ENCODE data around the gene UNC5B.

The UNC5B gene

DNA sequence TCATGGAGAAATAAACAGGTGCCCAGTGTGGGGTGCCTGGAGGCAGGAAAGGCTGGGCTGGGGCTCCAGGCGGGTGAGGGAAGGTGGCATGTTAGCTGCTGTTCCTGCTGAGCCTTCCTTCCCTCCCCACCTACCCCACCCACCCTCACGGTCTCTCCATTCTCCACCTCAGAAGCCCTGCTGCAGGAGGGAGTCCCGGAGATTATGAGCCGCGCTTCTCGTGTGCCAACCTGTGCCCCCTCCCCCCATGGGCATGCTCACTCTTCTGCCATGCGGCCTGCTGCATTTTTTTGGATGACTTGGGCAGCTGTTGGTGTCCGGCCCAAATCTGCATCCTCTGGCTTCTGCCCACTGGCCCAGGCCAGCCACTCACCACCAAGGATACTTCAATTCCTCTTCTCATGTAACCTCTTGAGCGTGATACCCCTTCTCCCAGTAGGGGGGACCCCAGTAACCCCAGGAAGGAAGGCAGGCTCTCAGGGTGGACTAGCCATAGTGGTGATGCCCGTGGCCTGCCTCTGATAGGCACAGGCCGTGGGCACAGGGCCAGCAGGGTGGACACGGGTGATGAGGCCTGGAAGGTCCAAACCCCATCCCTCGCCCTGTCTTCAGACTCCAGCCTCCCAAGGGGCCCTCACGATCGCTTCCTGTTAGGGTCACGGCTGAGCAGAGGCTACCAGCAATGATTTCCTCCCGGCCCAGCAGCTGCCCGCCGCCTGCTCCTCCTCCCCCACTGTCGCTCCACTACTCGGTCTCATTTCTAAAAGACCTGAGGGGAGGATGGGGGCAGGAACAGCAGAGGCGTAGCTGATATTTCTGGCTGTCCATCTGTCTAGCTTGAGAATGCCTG lies 27.8 kb downstream of the UNC5B start:
- no peak for DNase-seq

DNA sequence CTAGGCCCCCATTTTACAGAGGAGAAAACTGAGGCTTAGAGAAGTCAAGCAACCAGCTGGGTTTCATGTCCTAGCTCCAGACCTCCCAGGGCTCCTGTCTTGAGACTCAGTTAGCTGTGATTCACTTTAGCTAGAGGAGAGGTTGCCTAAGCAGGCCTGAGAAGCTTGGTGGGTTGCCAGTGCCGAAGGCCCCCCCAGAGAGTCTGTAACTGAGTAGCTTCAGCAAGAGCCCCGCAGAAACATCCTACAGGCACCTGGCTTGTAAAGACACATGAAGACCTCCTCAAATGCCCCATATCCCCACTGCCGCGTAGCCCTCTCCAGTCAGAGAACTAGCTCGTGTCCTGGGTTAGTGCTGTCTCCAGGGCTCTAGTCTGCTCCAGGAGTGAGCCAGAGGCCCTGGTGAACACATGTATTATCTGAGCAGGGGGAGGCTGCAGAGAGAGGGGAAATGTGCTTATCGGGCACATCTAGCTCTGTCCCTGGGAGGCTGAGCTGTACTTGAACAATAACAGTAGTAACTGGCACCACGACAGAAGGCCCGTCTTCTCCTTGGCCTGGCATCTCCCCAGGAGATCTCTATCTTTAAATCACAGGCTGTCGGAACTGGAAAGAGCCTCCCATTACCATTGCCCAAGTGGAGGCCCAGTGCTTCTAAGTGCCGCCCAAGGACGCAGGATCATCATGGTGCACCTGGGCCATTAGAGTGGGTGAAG lies 28.9 kb downstream of the UNC5B start:
- DNase-seq = no peak

DNA sequence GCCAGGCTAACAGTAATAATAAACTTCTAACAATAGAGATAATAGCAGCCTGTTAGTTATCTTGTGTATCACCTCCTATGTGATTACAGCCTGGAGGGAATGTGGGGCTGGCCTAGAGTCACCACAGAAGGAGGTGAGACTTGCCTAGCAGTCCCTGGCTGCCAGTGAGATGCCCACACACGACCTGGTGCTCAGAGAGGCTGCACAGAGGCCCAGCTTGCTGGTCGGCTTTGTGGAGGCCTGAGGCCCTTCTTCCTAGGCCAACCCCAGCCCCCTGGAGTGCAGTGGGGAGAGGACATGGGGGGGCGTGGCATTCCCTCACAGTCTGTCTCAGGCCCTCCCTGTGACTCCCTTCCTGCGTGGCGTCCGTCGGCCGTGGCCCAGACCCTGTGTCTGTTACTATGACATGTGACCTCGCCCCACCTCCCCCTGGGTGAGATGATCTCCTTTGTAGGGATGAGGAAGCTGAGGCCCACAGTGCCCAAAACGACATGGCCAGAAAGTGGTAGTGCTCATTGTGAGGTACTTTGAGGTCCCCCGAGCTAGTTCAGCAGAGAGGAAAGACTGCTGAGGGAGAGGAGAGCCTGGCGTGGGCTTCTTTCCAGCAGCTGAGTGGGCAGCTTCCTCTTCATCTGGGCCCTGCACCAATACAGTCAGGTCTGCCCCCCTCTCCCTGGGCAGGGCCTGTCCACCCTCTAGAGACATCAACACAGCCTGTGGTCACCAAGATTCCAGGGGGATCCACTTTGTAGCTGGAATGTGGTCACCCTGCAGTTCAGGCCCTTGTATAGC lies 29.7 kb downstream of the UNC5B start:
- no peak for DNase-seq

GRCh38 chr10:71242622-71243009 lies 30.2 kb downstream of the UNC5B start:
- no peak for DNase-seq

DNA sequence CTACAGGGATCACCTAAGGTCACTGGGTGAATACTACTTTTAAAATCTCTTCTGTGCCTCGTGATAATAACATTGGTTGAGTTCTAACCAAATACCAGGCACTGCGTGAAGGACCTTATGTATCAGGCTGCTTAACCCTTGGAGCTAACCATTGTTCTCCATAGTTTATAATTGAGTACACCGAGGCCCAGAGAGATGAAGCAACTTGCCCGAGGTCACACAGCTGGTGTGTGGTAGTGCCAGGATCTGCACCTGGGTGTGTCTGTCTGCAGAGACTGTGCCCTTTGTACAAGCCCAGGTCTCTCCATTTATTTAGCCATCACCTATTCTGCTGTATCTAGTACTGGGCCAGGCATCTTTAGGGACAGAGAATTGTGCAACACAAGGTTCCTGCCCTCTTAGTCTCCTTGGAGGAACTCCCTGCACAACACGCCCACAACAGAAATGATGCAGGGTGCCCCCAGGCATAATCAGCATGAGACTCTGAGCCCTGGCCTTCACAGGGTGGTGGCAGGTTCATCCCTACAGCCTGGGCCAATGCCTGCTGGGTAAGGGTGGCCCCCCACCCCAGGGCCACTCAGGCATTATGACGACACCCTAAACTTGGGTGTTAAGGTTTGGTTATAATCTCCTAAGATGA lies 31.5 kb downstream of the UNC5B start:
- DNase-seq = no peak

DNA sequence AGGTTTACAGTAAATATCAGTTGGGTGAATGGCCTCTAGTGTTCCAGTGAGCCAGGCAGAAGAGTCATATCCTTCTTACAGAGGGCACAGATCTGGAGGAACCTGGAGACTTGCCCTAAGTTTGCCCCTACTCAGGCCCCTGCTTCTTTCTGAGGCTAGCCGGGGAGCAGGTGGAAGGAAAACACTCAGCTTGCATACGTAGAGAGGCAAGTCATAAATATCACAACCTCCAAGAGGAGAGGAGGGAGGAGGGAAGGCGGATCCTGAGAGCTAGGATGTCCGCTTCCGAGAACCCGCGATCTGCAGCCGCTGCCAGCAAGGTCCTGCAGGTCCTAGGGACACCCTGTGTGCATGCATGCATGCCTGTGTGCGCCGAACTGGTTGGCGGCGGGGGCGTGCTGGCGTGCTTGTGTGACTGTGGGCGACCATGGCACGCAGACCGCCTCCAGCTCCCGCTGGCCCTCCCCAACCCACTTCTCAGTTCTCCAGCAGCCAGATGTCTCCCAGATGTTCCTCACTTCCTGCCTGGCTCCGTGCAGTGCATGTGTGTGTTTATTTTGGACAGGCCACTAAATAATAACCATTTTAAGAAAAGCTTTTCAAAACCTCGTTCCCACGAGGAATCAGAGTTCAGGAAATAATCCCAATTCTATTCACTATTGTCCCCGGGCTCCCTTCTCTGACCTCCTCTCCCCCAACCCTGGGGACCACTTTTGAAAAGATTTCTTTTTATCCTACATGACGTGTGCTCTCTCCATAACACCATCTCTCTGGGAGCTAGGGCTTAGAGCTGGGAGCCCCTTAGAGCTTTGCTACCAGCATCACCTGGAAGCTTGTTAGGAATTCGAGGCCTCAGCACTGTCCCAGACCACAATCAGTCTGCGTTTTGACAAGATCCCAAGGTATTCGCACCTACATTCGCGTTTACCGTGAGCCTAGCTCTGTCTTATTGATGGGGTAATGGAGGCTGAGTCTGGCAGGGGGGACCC lies 32.4 kb downstream of the UNC5B start:
- DNase-seq = no peak

GRCh38 chr10:71245420-71246325 lies 33.3 kb downstream of the UNC5B start:
- no peak for DNase-seq

GRCh38 chr10:71246591-71247413 lies 34.4 kb downstream of the UNC5B start:
- DNase-seq = no peak

DNA sequence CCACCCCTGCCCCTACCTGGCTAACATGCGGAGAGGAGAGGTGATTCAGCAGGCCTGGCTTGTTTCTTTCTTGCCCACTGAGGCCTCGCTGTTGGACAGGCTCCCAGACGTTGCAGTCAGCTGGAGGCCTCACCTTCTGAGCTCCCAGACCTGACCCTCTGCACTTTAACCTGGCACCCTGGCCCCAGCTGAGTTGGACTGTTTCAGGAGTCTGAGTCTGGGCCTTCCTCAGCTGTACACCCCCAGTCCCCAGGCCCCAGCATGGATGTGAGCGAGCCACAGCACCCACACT lies 35.0 kb downstream of the UNC5B start:
- DNase-seq = no peak

DNA sequence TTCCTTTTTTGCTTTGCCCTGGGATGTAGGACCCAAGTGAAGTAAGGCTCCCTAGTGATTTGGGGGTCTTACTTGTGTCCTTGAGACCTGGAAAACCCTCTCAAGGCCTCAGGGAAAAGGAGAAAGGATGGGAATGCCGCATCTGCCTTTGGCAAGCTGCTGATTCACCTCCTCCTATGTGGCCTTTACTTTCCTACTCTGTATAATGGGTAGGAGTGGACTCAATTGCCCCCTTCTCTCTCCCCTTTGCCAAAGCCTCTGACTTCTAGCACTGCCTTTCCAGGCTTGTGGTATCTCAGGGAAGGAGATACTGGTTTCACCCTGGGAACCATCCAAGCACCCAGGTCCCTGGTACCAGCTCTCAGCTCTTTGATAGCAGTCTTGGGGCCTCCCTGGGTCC lies 35.4 kb downstream of the UNC5B start:
- DNase-seq = no peak

DNA sequence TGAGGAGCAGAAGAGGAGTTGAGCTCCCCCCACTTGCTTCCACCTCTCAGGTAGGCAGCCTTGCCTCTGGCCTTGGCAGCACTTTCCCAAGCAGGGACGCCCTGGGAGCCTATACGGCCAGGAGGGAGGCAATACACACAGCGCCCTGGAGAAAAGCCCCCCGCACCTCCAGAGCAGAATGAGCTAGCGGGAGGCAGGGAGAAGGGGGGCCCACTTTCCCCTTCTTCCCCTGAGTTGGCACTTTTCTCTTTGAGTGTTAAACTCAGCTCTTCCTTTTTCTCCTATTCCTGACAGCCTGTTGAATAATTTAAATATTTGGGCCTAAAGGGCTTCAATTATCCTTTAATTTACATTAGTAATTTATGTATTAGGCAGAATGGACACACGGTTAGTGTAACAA lies 35.8 kb downstream of the UNC5B start:
- DNase-seq = no peak

DNA sequence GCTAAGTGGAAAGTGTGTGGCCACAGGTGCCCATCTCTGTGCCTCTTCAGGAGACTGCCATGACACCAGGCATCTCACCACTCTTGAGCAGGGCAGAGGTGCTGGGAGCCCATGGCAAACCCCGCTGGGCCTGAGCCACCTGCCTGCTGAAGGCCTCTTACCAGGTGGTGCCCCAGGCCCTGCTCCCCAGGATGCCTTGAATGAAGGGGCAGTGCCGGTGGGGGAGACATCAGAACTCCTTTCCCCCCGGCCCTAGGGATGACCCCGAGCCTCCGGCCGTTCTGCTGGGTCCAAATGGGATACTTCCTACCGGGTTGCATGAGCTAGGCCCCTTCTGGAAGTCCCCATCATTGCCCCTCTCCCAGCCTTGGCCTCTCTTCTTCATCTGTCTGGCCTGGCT lies 37.6 kb downstream of the UNC5B start:
- DNase-seq = no peak

DNA sequence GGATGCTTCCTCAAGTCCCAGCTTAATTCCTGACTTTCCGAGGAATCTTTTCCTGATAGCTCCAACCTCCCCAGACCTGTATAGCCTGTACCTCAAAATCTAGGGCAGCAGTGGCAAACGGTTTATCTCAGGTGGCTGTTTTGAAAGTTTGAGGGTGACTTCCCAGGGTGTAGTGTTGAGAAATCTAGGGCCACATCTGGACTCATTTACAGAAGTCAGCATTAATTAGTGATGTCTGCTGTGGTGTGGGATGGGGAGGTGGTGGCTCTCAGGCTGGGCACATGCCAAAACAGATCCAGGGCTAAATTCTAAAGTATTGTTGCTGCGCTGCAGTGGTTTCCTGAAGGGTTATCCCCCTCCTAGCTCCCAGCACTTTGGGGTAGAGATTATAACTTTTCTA lies 38.0 kb downstream of the UNC5B start:
- DNase-seq = no peak

GRCh38 chr10:71250842-71251241 lies 38.5 kb downstream of the UNC5B start:
- no peak for DNase-seq

DNA sequence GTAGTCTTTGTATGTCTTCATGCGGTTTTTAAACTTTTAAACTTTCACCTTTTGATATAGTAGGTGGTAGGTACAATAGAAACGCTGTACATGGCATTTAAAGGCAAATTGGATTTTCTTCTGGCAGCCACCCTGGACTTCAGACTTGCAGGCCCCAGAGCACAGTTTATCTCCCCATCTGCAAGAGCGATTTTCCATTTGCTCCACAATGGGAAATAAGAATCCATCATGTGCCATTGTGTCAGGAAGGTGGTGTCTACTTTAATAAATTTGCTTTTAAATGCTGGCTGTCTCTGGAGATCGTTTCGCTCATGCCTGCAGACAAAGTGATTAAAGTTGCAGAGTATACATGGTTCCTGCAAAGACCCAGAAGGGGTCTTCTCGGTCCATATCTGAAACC lies 38.9 kb downstream of the UNC5B start:
- DNase-seq = no peak

DNA sequence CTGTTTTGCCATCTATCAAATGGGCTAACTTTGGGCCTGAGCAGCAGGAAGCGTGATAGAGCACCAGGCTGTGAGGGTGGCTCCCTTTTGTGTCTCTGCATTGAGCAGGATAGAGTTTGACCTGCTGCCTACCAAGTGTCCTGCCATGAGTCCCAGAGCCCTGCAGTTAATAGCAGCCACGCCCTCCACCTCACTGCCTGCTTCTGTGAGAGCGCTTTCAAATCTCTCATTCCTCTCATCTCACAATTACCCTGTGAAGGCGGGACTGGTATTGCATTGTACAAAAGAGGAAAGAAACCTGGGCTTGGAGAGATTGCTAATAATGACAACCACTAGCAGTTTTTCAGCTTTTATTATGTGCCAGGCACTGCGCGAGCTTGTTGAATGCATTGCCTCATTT lies 39.9 kb downstream of the UNC5B start:
- DNase-seq = no peak

DNA sequence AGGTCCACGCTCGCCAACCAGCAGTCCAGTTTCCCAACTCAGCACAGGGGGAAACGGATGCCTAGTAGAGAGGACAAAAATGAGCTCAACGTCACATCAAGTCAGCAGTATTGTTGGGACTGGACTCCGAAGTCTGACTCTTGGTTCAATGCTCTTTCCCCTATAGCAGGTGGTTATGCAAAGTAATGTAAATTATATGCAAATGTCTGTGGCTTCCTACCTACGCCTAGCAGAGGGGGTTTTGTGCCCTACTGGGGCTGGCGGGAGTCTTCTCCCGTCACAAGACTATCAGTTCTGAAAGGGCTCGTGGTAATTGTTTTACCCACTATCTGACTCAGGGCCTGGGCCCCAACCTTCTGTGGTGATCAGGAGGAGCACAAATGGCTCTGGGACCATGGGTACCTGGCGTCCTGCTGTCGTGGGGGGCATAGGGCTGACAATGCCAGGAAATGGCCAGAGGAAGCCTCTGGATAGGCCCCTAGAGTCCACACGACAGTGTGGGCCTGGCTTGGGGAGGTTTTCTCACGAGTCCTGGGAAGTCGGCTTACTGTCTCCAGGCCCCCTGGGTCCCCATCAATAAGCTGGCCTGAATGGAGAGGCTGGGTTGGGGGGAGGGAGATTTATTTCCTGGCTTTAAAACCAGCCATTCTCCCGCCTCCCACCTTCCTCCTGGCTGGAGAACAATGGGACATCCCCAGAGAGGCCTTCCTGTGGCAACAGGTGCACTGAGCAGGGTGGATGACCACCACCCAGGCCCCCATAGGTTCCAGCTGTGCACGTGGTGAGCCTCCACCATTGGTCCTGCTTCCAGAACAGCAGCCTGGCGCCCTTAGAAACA lies 41.8 kb downstream of the UNC5B start:
- no peak for DNase-seq

- DNase-seq = no peak
These were observed 42.6 kb downstream of the UNC5B start for GRCh38 chr10:71254834-71255549.

DNA sequence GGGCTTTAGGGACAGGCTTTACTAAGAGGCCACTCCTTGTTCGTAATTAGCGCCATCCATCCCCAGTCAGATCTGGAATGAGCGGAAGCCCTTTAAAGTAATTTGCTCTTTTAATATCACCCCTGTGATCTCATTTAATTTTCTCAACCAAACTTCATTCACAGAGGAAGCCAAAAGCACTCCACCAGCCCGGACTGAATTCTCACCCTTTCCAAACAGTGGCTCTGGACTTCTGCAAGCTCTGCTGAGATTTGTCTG lies 43.1 kb downstream of the UNC5B start:
- no peak for DNase-seq
